ENCODE measurements around the gene EIF4A3. TPM values are rescaled to one million over a fixed set of nuclear protein-coding genes. Genes with fewer than 3 reads are reported as not detected.

The EIF4A3 gene
- total RNA-seq, 1 donor from 2014 or later: 77.2 TPM

DNA sequence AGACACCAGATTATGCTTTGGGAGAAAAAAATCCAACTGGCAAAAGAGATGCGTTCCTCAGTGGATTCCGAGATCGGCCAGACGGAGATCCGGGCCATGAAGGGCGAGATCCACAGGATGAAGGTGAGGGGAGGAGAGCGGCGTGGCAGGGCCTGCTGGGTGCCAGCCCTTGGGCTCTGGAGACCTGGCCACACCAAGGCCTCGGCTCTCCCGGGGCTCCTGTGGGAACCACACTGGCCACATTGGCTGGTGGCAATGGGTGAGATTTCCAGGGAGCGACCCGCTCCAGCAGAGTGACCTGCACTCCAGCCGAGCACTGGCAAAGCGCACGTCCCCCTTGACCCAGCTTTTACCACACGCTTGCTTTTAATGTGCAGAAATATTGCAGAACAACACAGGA, 57.2 kb downstream of the EIF4A3 start:
- Mint-ChIP-seq H3K4me3 (no peak overlapping the region), H3K9me3 (no peaks in the 10 kb centered on the region), H3K27me3 (ENCODE audit: low read depth) (no peaks in the 10 kb centered on the region), H3K4me1 (no peaks in the 10 kb centered on the region), H3K27ac (no peak overlapping the region), H3K36me3 (peaks cover 2% of the 10 kb centered on the region)
- TF ChIP-seq, protein P1, sequence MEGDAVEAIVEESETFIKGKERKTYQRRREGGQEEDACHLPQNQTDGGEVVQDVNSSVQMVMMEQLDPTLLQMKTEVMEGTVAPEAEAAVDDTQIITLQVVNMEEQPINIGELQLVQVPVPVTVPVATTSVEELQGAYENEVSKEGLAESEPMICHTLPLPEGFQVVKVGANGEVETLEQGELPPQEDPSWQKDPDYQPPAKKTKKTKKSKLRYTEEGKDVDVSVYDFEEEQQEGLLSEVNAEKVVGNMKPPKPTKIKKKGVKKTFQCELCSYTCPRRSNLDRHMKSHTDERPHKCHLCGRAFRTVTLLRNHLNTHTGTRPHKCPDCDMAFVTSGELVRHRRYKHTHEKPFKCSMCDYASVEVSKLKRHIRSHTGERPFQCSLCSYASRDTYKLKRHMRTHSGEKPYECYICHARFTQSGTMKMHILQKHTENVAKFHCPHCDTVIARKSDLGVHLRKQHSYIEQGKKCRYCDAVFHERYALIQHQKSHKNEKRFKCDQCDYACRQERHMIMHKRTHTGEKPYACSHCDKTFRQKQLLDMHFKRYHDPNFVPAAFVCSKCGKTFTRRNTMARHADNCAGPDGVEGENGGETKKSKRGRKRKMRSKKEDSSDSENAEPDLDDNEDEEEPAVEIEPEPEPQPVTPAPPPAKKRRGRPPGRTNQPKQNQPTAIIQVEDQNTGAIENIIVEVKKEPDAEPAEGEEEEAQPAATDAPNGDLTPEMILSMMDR (IDR thresholded peaks at IDR 0.05; ENCODE audit: unreplicated experiment): no peak
- DNase-seq (ENCODE audit: low spot score in 2 of 2, unreplicated experiment in 2 of 2): no peak

- TF ChIP-seq, protein P1 (IDR thresholded peaks at IDR 0.05; ENCODE audit: unreplicated experiment): no peak
- Mint-ChIP-seq H3K36me3 (peaks cover 2% of the 10 kb centered on the region), H3K4me1 (peaks cover 9% of the 10 kb centered on the region), H3K27me3 (ENCODE audit: low read depth) (no peaks in the 10 kb centered on the region), H3K27ac (no peak overlapping the region), H3K9me3 (no peaks in the 10 kb centered on the region), H3K4me3 (no peak overlapping the region)
- DNase-seq (ENCODE audit: low spot score in 2 of 2, unreplicated experiment in 2 of 2): no peak
Observed at GRCh38 chr17:80087346-80088265, 59.3 kb downstream of the EIF4A3 start.

DNA sequence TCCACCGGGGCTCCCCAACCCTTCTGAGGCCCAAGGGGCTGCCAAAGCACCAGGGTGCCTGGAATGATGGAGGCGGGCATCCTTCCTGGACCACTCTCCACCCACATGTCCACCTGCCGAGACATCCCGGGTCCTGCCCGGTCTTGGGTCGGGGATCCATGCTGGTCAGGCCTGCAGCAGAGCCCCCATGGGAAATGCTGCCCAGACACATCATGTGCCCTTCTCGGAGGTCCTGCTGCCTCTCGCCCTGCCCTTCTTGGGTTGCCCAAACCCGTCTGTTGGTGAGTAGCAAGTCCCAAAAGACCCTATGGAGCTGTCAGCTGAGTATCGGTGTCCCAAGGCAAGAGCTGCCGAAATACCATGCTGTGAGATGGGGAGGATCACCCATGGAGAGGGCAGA, 60.3 kb downstream of the EIF4A3 start:
- H3K27ac Mint-ChIP-seq: no peak overlapping the region
- H3K36me3 Mint-ChIP-seq: peaks cover 5% of the 10 kb centered on the region
- H3K9me3 Mint-ChIP-seq: no peaks in the 10 kb centered on the region
- H3K27me3 Mint-ChIP-seq (ENCODE audit: low read depth): no peaks in the 10 kb centered on the region
- H3K4me1 Mint-ChIP-seq: peaks cover 9% of the 10 kb centered on the region
- TF ChIP-seq, protein P1 (IDR thresholded peaks at IDR 0.05; ENCODE audit: unreplicated experiment): no peak
- DNase-seq (ENCODE audit: low spot score in 2 of 2, unreplicated experiment in 2 of 2): no peak
- H3K4me3 Mint-ChIP-seq: no peak overlapping the region

GRCh38 chr17:80086081-80086480, 60.8 kb downstream of the EIF4A3 start:
- H3K27ac Mint-ChIP-seq: no peak overlapping the region

DNA sequence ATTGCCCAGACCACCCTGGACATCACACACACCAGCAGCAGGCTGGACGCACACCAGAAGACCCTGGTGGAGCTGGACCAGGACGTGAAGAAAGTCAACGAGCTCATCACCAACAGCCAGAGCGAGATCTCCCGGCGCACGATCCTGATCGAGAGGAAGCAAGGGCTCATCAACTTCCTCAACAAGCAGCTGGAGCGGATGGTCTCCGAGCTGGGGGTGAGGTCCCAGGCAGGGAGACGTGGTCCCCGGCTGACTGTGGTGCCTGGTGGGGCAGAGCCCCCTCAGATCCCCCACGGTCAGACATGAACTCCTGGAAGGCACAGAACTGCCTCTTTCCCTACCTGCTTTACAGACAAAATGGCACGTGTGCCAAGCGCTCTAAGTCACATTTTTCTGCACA, 62.2 kb downstream of the EIF4A3 start:
- H3K36me3 Mint-ChIP-seq: peaks cover 5% of the 10 kb centered on the region
- H3K9me3 Mint-ChIP-seq: no peaks in the 10 kb centered on the region
- no peaks in the 10 kb centered on the region for H3K27me3 Mint-ChIP-seq (ENCODE audit: low read depth)
- H3K4me1 Mint-ChIP-seq: peaks cover 15% of the 10 kb centered on the region
- no peak overlapping the region for H3K4me3 Mint-ChIP-seq
- no peak overlapping the region for H3K27ac Mint-ChIP-seq
- TF ChIP-seq, protein P1 (IDR thresholded peaks at IDR 0.05; ENCODE audit: unreplicated experiment): no peak
- no peak for DNase-seq (ENCODE audit: low spot score in 2 of 2, unreplicated experiment in 2 of 2)

More at GRCh38 chr17:80086081-80086480, 60.8 kb downstream of the EIF4A3 start:
- H3K36me3 Mint-ChIP-seq: peaks cover 7% of the 10 kb centered on the region
- TF ChIP-seq, protein P1 (IDR thresholded peaks at IDR 0.05; ENCODE audit: unreplicated experiment): no peak
- no peak overlapping the region for H3K4me3 Mint-ChIP-seq
- no peaks in the 10 kb centered on the region for H3K27me3 Mint-ChIP-seq (ENCODE audit: low read depth)
- H3K4me1 Mint-ChIP-seq: peaks cover 9% of the 10 kb centered on the region
- DNase-seq (ENCODE audit: low spot score in 2 of 2, unreplicated experiment in 2 of 2): no peak
- H3K9me3 Mint-ChIP-seq: no peaks in the 10 kb centered on the region

Small RNA genes within 50 kb of the gene (microRNA-seq; reads per million reads assigned to microRNA genes)
- gene MIR1268B: not detected

Other genes starting within 250 kb of the EIF4A3 start
- 69.8 to 76.0 TPM (median 73.2 TPM) in 3 replicates for gene TBC1D16, start 111.3 kb downstream of the EIF4A3 start, total RNA-seq
- gene CCDC40, start 110.5 kb downstream of the EIF4A3 start, total RNA-seq: 20.6 to 25.9 TPM (median 23.5 TPM) in 3 replicates
- 55.1 to 59.7 TPM (median 55.9 TPM) in 3 replicates for gene GAA, start 45.5 kb downstream of the EIF4A3 start, total RNA-seq
- gene CARD14, start 22.9 kb upstream of the EIF4A3 start, total RNA-seq: 5.4 to 6.9 TPM (median 6.8 TPM) in 3 replicates
- 49.6 to 57.0 TPM (median 53.7 TPM) in 3 replicates for gene SGSH, start 73.2 kb upstream of the EIF4A3 start, total RNA-seq
- gene SLC26A11, start 73.3 kb upstream of the EIF4A3 start, total RNA-seq: 32.5 to 41.2 TPM (median 36.3 TPM) in 3 replicates
- gene RNF213, start 113.7 kb upstream of the EIF4A3 start, total RNA-seq: 62.6 to 76.7 TPM (median 63.4 TPM) in 3 replicates

All from mesothelial cell of epicardium (in vitro differentiated cells).